HCT116 (cell line): ENCODE results near the gene MSL1. TPM values are rescaled to one million over a fixed set of nuclear protein-coding genes. Genes with fewer than 3 reads are reported as not detected.

Experiments
- ATAC-seq: fragments of 200-7000 bp; cut with Tn5 transposase; 2 replicates; pipeline ENCODE4 v1.9.1; 2020; ENCODE audit warnings: mild to moderate bottlenecking, moderate library complexity
- BruUV-seq: library from RNA; stranded (reverse); fragments of 400-500 nt; replicated peaks from 2 replicates; lab custom pipeline; 2021; lab: Mats Ljungman, UMichigan
- CTCF ChIA-PET: fragments of 300-600 bp; sonication (Branson Sonifier 250); formaldehyde crosslinking; loops from one replicate; lab custom pipeline; 2021; ENCODE audit warnings: antibody characterized with exemption; lab: Charles Lee
- POLR2A ChIA-PET: fragments of 300-600, 350-600 bp; sonication (Branson Sonifier 250); formaldehyde crosslinking; loops from one replicate; lab custom pipeline; 2021; ENCODE audit warnings: antibody characterized with exemption; lab: Charles Lee
- RAD21 ChIA-PET, 2 experiments: fragments of 300-600 bp; sonication (Branson Sonifier 250); formaldehyde crosslinking; loops; one replicate each; lab custom pipeline; 2023; ENCODE audit warnings: low total read pairs in 2 of 2; ENCODE audit not compliant: uncharacterized antibody in 2 of 2, unreplicated experiment in 2 of 2, low non-redundant PET in 1 of 2; lab: Charles Lee
- DNase-seq: peaks from one replicate; pipeline ENCODE4 v3.0.0-alpha.2; 2010; ENCODE audit warnings: low read depth, low spot score
- H2AFZ ChIP-seq: fragments of 200-600 bp; shearing (Covaris generic), sonication (generic); 2 replicates; pipeline ENCODE4 v1.6.1; 2017; ENCODE audit warnings: low read depth, mixed run types, mixed read lengths, antibody characterized with exemption, low read length; ENCODE audit not compliant: poor library complexity, severe bottlenecking
- H3K27ac ChIP-seq: 2 replicates; pipeline ENCODE4 v1.5.1; 2012; ENCODE audit warnings: low read depth, low read length
- H3K27me3 ChIP-seq: fragments of 200-600 bp; sonication (generic); 2 replicates; pipeline ENCODE4 v1.6.1; 2016; ENCODE audit warnings: mixed run types, low read length, mixed read lengths; ENCODE audit not compliant: insufficient read depth
- H3K36me3 ChIP-seq, 2 experiments: fragments of 200-500 bp in 1 of 2; fragments of 200-600 bp in 1 of 2; sonication (Bioruptor generic) in 1 of 2; sonication (generic) in 1 of 2; 2 replicates each; pipeline versions ENCODE4 v1.5.1 to v1.6.1; 2014 to 2016; ENCODE audit warnings: low read length in 2 of 2, inconsistent platforms in 1 of 2, mixed read lengths in 1 of 2, mixed run types in 1 of 2; ENCODE audit not compliant: insufficient read depth in 2 of 2, control insufficient read depth in 1 of 2
- H3K4me1 ChIP-seq, 2 experiments: fragments of 200-600 bp in 1 of 2; sonication (generic) in 1 of 2; 2 replicates each; pipeline versions ENCODE4 v1.5.1 to v1.6.1; 2012 to 2017; ENCODE audit warnings: low read length in 2 of 2, inconsistent platforms in 1 of 2, mild to moderate bottlenecking in 1 of 2, mixed read lengths in 1 of 2, mixed run types in 1 of 2, moderate library complexity in 1 of 2; ENCODE audit not compliant: insufficient read depth in 2 of 2, control insufficient read depth in 1 of 2
- H3K4me2 ChIP-seq: fragments of 200-600 bp; sonication (generic); 2 replicates; pipeline ENCODE4 v1.6.1; 2017; ENCODE audit warnings: mixed run types, low read length, mixed read lengths
- H3K4me3 ChIP-seq, 2 experiments: fragments of 200-600 bp in 1 of 2; sonication (generic) in 1 of 2; replicated peaks in 1 of 2; 2 replicates each; pipeline ENCODE4 v1.5.1; 2011 to 2016; ENCODE audit warnings: low read length in 2 of 2, control low read depth in 1 of 2, low read depth in 1 of 2, mild to moderate bottlenecking in 1 of 2, mixed read lengths in 1 of 2, mixed run types in 1 of 2
- H3K79me2 ChIP-seq: fragments of 200-600 bp; sonication (generic); 2 replicates; pipeline ENCODE4 v1.6.1; 2017; ENCODE audit warnings: mild to moderate bottlenecking, mixed run types, low read length, moderate library complexity, mixed read lengths; ENCODE audit not compliant: insufficient read depth
- H3K9ac ChIP-seq: fragments of 200-600 bp; sonication (generic); 2 replicates; pipeline ENCODE4 v1.6.1; 2016; ENCODE audit warnings: low read length, mixed read lengths
- H3K9me2 ChIP-seq: fragments of 200-600 bp; sonication (generic), shearing (Covaris generic); 2 replicates; pipeline ENCODE4 v1.6.1; 2017; ENCODE audit warnings: mixed run types, mild to moderate bottlenecking, moderate library complexity; ENCODE audit not compliant: insufficient read depth
- H3K9me3 ChIP-seq, 2 experiments: fragments of 200-500 bp in 1 of 2; fragments of 200-600 bp in 1 of 2; sonication (Bioruptor generic) in 1 of 2; sonication (generic) in 1 of 2; 2 replicates each; pipeline ENCODE4 v1.6.1; 2014 to 2017; ENCODE audit warnings: low read length in 2 of 2, mixed read lengths in 2 of 2, inconsistent platforms in 1 of 2, low read depth in 1 of 2, mild to moderate bottlenecking in 1 of 2, mixed run types in 1 of 2, moderate library complexity in 1 of 2; ENCODE audit not compliant: control insufficient read depth in 1 of 2, insufficient read depth in 1 of 2
- H4K20me1 ChIP-seq: fragments of 200-600 bp; sonication (generic), shearing (Covaris generic); 2 replicates; pipeline ENCODE4 v1.6.1; 2017; ENCODE audit warnings: mixed run types, mild to moderate bottlenecking, moderate library complexity; ENCODE audit not compliant: insufficient read depth
- CBX3 ChIP-seq: IDR thresholded peaks from 2 replicates; pipeline ENCODE4 v1.6.1; 2012; ENCODE audit warnings: low read depth
- EZH2phosphoT487 ChIP-seq: fragments of 200-600 bp; IDR thresholded peaks from 2 replicates; pipeline ENCODE4 v1.6.1; 2018; ENCODE audit warnings: antibody characterized with exemption, borderline replicate concordance
- POLR2A ChIP-seq: IDR thresholded peaks from 2 replicates; pipeline ENCODE4 v1.7.0; 2011; ENCODE audit warnings: borderline replicate concordance; ENCODE audit not compliant: insufficient read depth, insufficient read length; ENCODE audit errors: extremely low read depth
- REST ChIP-seq: IDR thresholded peaks from 2 replicates; pipeline ENCODE4 v1.6.1; 2012; ENCODE audit warnings: low read depth
- intact Hi-C: fragments of 100-400 bp; cut with micrococcal nuclease; formaldehyde crosslinking; loops from 2 replicates; pipeline ENCODE4 v1.10.0; 2022
- total RNA-seq: library from RNA; stranded (reverse); gene quantifications from one replicate; pipeline ENCODE4 v1.2.1, GENCODE V29; 2021; ENCODE audit not compliant: unreplicated experiment

MSL1 gene
- total RNA-seq, 1 experiment from 2014 or later: 67.2 TPM

- Histone ChIP-seq H3K9me3 (no peaks in the 10 kb centered on the region), H3K4me1 (peaks cover 40 to 83% of the 10 kb centered on the region in 2 experiments), H3K4me2 (peak overlapping the region; percentile 94), H3K36me3 (peaks cover 5 to 17% of the 10 kb centered on the region in 2 experiments; a peak in 2 of 4 replicates), H3K9ac (peak overlapping the region; percentile 97), H3K27ac (peak overlapping the region; percentile 96), H3K9me2 (no peaks in the 10 kb centered on the region), H3K4me3 (peak overlapping the region; percentile 76 to 86), H2AFZ (no peak overlapping the region), H4K20me1 (no peaks in the 10 kb centered on the region), H3K27me3 (no peaks in the 10 kb centered on the region), H3K79me2 (peaks cover 33% of the 10 kb centered on the region)
- no peak for DNase-seq
- RAD21 ChIA-PET: interaction anchor here in 1 of 2 experiments (0.7 to 1.3 kb wide), 2 partner anchors 10 to 67 kb away, joined by 3 read pairs; no protein-coding TSS in a partner anchor
- CTCF ChIA-PET: interaction anchor here (1.1 to 4.5 kb wide), 3 partner anchors 10 to 88 kb away, joined by 4 to 69 read pairs (median 8); no protein-coding TSS in a partner anchor
- TF ChIP-seq POLR2A: no peak
- TF ChIP-seq EZH2phosphoT487: no peak
- TF ChIP-seq CBX3: peak; percentile 78
- TF ChIP-seq REST: no peak
- no TSS peak for BruUV-seq
- intact Hi-C loops: no loop called here
- POLR2A ChIA-PET: interaction anchor here (0.8 to 7.6 kb wide), 8 partner anchors 9 to 143 kb away, joined by 3 to 160 read pairs (median 4); partner anchors contain the start of gene MED24
- no peak for ATAC-seq
Measured at GRCh38 chr17:40101367-40102210, 20.2 kb upstream of the MSL1 start.
